ENCODE data around the gene DNAI2. TPM values are rescaled to one million over a fixed set of nuclear protein-coding genes. Genes with fewer than 3 reads are reported as not detected.
A peak's percentile ranks its signal among the peaks of the same experiment; 100 is the strongest.

The DNAI2 gene
- total and polyA plus RNA-seq, 8 donors: 0.11 to 0.77 TPM; not detected in 6

DNA sequence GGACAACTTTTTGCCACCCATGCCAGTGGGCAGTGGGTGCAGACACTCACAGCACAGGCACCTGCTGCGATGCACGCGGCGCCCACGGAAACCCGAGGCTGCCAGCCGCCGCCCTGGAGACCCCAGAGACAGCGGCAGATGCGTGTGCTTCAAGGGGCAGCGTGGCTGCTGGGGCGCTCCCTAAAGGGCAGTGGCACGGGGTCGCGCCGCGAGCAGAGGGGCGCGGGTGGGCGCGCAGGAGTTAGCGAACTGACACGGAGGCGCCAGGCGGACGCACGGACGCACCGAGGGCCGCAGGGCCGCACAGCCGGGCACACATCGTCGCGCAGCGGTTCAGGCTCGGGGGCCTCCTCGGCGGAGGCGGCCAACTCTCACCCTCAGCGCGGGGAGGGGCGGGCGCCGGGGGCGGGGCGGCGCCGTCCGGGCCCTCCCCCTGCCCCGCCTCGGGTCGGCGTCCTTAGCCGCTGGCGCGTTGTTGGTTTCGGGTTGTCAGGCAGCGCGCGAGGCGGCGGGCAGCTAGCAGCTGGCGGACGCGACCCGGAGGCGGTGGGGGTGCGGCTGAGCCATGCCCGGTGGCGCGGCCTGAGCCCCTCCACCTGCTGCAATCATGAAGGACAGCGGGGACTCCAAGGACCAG, 51.8 kb downstream of the DNAI2 start, which contains the start of gene KIF19:
Gene KIF19, plus strand, starts transcription at position 484 of the 637 bp plus-strand sequence. Its CDS starts 124 bp downstream, at position 608.
- ATAC-seq (peak; percentile 43 to 90 (median 86)), DNase-seq (peak in 4 of 6 donors; percentile 18 to 76 (median 28)), FAIRE-seq (no peak)
- TF ChIP-seq CTCF (IDR thresholded peaks at IDR 0.05): no peak
- H3K4me1 ChIP-seq: no peaks in the 10 kb centered on the region
- no peak within 1 kb of the TSS for H3K27ac ChIP-seq
- no peaks in the 10 kb centered on the region for H3K9me3 ChIP-seq
- peak within 1 kb of the TSS in 2 of 4 donors; percentile 21 to 44 for H3K4me3 ChIP-seq
- WGBS, 2 donors: 4 to 6% methylated on average over 49 to 73 of the region's 73 CpGs
- no peaks in the 10 kb centered on the region for H3K36me3 ChIP-seq
- intact Hi-C loops (cut with DNase I): no loop called here
- H3K27me3 ChIP-seq: no peaks in the 10 kb centered on the region

DNA sequence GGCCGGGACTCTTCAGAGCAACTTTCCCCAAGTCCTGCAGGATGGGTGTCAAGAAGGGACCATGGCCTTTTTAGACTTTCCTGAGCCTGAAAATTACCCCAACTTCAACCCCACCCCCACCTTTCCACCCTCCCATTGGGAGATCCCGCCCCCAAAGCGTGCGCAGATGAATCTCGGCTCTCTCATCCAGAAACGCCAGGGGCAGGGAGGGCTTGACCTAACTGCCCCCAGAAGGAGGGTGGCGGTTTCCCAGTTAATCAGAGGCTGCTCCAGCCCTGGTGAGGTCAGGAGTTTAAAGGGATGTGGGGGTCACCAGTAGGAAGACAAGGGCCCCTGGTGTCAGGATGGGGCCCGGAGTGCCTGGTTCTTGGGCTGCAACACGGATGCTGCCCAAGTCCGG, 52.5 kb downstream of the DNAI2 start:
- Histone ChIP-seq H3K27me3 (no peaks in the 10 kb centered on the region), H3K4me1 (no peaks in the 10 kb centered on the region), H3K9me3 (no peaks in the 10 kb centered on the region), H3K36me3 (no peaks in the 10 kb centered on the region), H3K4me3 (peak overlapping the region in 2 of 4 donors; percentile 21 to 44), H3K27ac (no peak overlapping the region)
- ATAC-seq: no peak
- WGBS, 2 donors: 41 to 47% methylated on average over 10 of the region's 10 CpGs
- FAIRE-seq: no peak
- no peak for DNase-seq
- intact Hi-C loops (cut with DNase I): no loop called here
- no peak for TF ChIP-seq CTCF (IDR thresholded peaks at IDR 0.05)

- TF ChIP-seq CTCF (IDR thresholded peaks at IDR 0.05): no peak
- H3K4me1 ChIP-seq: no peaks in the 10 kb centered on the region
- H3K36me3 ChIP-seq: no peaks in the 10 kb centered on the region
- intact Hi-C loops (cut with DNase I): no loop called here
- no peaks in the 10 kb centered on the region for H3K9me3 ChIP-seq
- no peak for FAIRE-seq
- no peak overlapping the region for H3K27ac ChIP-seq
- WGBS, 2 donors: 92 to 94% methylated on average over 3 of the region's 3 CpGs
- H3K4me3 ChIP-seq: no peak overlapping the region
- H3K27me3 ChIP-seq: no peaks in the 10 kb centered on the region
- no peak for DNase-seq
- no peak for ATAC-seq
Observed at GRCh38 chr17:74328487-74328886, 54.5 kb downstream of the DNAI2 start.

- no peak for TF ChIP-seq CTCF (IDR thresholded peaks at IDR 0.05)
- no peaks in the 10 kb centered on the region for H3K36me3 ChIP-seq
- no peaks in the 10 kb centered on the region for H3K9me3 ChIP-seq
- intact Hi-C loops (cut with DNase I): no loop called here
- H3K4me3 ChIP-seq: no peak overlapping the region
- H3K27ac ChIP-seq: no peak overlapping the region
- DNase-seq (no peak), ATAC-seq (no peak), FAIRE-seq (no peak)
- no peaks in the 10 kb centered on the region for H3K27me3 ChIP-seq
- WGBS, 2 donors: 70 to 79% methylated on average over 3 of the region's 3 CpGs
- H3K4me1 ChIP-seq: no peaks in the 10 kb centered on the region
Observed at GRCh38 chr17:74329378-74329777, 55.3 kb downstream of the DNAI2 start.

GRCh38 chr17:74330446-74330845, 56.4 kb downstream of the DNAI2 start:
- intact Hi-C loops (cut with DNase I): no loop called here

More at GRCh38 chr17:74330446-74330845, 56.4 kb downstream of the DNAI2 start:
- no peak overlapping the region for H3K4me3 ChIP-seq
- ATAC-seq (peak in 2 of 4 donors; percentile 35 to 48), FAIRE-seq (no peak), DNase-seq (no peak)
- H3K27me3 ChIP-seq: no peaks in the 10 kb centered on the region
- H3K36me3 ChIP-seq: no peaks in the 10 kb centered on the region
- TF ChIP-seq CTCF (IDR thresholded peaks at IDR 0.05): no peak
- 32 to 42% methylated on average over 8 of the region's 8 CpGs for WGBS, 2 donors
- H3K27ac ChIP-seq: no peak overlapping the region
- no peaks in the 10 kb centered on the region for H3K9me3 ChIP-seq
- H3K4me1 ChIP-seq: no peaks in the 10 kb centered on the region
